ENCODE measurements around the gene BRF1.

Gene BRF1

DNA sequence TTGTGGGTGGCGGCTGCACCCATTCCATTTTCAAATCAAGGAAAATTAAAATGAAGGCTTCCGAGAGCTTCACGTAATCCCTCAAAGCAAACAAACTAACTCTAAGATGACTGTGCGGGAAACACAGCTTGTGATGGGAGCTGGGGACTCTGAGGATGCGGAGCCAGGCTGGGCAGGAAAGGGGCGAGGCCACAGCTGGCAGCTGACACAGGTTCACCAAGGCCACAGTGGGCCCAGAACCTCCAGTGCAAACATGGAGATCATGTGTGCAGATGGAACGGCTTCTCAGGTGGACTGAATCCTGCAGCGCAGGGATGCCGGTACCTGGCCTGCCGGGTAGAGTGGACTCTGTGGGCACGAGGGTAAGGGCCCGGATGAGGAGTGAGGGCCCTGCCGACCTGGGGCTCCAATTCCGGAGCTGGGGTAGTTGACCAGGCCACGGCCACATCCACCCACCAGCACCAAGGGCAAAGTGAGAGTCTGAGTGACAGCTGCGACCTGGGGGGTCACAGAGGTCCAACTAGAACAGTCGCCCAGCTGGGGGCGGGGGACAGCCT, 71.6 kb downstream of the BRF1 start:
- no peak for DNase-seq (ENCODE audit: low read depth in 2 of 2)

DNA sequence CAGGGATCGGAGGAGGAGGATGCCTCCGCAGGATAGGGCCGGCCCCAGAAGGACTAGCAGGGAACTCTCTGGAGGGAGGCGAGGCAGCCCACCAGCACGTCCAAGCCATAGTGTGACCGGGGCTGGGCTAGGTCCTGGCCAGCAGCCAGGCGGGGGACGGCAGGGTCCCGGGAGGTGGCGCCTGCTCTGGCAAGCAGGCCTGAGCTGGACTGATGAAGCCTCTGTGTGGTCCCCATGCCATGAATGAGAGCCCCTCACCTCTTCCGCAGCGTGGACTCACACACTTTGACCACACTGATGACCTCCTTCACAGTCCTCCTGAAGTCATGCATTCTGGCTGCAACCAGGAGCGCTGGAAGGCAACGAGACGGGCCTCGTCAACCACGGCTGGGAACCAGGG, 72.2 kb downstream of the BRF1 start:
- DNase-seq (ENCODE audit: low read depth in 2 of 2), result no peak

DNA sequence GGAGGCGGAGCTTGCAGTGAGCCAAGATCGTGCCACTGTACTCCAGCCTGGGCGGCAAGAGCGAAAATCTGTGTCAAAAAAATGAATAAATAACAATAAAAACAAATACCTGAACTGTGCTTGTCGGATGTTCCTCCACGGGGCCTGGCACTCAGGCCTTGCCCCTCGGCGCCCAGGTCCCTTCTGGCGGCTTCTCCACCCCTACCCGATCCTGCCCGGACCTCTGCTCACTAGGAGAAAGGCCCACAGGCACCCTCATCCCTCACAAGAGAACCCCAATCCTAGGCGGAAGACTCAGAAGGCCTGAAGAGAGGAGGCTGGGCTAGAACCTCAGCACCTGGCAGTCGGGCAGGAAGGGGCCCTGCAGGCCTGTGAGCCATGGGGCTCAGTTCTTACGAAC, 73.5 kb downstream of the BRF1 start:
- DNase-seq (ENCODE audit: low read depth in 2 of 2), result no peak

DNA sequence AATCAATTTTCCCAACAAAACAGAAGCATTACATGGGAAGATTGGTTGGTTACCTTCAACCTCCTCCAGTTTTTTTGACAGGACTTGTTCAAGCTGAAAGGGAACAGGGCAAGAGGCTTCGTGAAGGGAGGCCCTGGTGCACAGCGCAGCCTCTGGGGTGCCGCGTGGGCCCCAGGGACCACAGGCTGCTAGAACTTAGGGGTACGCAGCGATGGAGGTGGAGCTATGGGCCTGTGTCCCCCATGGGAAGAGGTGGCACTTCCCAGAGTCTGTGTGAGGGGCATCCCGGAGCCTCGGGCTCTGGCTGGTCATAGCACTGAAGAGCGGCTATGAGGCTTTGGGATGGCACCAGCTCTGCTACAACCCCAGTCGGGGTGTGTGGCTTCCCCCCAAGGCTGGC, 74.6 kb downstream of the BRF1 start:
- no peak for DNase-seq (ENCODE audit: low read depth in 2 of 2)

DNA sequence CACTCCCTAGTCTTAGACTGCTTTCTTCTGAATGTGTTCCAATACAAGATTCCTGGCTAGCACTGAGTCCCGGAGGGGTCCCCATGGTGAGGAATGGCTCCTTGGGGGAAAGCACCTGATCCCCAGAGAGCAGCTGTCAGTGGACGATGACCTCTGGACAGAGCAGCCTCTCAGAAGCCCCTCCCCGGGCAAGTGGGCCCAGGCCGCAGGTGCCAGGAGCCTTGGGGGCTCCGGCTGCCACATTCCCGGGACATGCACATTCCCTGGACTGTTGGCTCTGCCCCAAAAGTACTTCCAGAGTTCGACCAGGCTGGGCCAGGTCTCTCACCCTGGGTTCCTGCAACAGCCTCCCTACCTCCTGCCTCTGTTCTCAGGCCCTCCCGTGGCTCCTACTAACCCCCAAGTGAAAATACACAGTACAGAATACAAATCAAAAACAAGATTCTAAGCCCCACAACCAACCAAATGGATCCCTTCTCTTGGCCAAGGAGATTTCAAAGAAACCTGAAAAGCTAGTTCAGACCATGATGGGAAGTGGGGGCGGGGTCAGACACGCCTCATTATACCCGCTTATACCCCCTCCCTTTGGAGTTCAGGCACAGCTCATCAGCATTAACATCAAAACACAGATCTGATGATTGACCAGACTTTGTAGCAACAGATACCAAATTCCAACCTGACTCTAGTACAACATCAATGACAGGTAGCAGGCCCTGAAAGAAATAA, 75.8 kb downstream of the BRF1 start:
- no peak for DNase-seq (ENCODE audit: low read depth in 2 of 2)

DNA sequence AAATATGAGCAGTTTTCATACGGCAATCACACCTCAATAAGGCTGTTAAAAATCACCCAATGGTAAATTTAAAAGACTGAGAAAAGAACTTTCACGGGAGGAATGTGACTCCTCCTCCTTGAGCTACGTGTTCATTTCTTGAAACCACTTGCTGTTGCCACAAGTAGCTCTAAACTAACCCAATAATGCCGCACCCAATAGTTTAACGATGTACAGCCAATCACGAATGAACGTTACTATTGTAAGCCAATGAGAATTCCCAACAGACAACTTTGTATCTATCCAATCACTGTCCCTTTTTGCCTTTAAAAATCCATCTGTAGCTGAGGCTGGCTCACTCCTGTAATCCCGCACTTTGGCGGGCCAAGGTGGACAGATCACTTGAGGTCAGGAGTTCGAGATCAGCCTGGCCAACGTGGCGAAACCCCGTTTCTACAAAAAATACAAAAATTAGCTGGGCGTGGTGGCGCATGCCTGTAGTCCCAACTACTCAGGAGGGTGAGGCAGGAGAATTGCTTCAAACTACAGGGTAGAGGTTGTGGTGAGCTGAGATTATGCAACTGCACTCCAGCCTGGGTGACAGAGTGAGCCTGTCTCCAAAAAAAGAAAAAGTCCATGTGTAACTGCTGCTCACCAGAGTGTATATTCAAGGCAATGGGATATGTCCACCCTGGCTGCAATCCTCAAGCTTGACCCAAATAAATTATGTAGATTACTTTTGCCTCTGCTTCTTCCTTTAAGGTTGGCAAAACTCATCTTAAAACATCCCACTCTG, 76.8 kb downstream of the BRF1 start:
- DNase-seq (ENCODE audit: low read depth in 2 of 2), result no peak

DNA sequence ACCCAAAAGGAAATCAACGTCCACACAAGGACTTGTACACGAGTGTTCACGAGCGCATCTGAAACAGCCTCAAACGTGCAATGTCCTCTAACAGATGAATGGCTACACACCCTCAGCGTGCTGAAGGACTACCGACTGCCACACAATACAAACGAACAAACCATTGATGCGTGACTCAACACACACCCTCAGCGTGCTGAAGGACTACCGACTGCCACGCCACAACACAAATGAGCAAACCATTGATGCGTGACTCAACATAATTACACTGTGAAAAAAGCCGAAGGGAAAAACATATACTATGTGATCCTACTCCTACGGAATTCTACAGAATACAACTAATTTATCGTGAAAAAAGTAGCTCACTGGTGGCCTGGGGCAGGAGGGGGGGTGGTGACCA, 77.5 kb downstream of the BRF1 start:
- DNase-seq (ENCODE audit: low read depth in 2 of 2), result no peak

DNA sequence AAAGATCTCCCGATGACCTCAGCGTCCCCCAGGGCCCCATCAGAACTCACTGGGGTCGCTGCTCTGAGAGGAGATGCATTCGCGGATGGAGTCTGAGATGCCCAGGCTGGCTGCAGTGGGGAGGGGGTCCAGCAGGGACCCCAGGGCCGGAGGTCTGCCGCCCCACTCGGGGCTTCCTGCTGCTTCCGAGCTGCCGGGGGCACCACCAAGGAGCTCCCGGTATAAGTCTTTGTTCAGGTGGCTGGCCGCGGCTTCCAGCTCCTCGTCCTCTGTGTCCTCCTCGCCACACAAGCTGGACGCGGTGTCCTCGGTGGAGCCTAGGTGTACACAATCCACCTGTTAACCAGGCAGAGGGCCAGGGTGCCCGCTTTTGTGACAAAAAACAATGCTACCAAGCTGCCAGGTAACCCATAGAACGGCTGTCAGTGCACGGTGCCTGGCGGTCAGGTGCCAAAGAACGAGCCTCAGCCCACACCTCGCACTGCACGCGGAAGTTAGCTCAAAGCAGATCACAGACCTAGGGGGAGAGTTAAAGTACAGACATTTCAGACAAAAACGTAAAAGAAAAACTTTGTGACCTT, 79.1 kb downstream of the BRF1 start:
- DNase-seq (ENCODE audit: low read depth in 2 of 2), result no peak

DNA sequence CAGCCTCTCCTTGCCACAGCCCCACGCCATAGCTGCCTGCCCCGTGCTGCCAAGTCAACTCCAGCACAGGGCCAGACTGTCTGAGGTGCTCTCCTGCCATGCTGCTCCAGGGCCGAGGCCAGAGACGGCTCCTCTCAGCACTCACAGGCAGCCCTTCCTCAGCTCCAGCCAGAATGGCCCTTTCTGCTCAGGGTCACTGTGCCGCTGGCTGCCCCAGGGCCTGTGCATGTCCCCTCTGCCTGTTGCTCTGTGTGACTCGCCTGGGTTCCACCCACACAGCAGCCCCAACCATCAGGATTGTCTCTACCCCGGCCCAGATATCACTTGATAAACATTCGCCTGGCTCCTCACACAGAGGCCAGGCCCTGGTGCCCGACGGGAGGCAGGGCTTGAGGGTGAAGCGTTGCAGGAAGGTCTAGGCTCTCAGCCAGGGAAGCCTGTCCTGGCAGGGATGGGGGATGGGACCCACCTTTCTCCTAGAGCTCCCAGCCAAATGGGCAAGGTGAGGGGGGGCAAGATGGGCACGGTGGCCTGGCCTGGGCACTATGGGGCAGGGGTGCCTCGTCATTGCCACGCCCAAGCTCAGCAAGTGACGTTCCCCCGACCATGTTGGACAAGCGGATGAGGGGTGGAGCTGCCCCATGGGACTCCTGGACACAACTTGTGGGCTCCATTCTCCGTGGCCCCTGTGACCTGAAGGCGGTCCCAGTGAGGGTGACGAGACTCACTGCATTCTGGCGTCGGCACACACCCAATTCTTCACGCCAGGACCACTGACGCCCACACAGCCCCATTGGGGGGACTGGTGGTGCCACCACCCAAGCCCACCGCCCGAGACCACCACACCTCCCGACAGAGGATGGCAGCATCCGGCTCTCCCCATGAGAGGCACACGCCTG, 79.9 kb downstream of the BRF1 start:
- DNase-seq (ENCODE audit: low read depth in 2 of 2), result no peak

DNA sequence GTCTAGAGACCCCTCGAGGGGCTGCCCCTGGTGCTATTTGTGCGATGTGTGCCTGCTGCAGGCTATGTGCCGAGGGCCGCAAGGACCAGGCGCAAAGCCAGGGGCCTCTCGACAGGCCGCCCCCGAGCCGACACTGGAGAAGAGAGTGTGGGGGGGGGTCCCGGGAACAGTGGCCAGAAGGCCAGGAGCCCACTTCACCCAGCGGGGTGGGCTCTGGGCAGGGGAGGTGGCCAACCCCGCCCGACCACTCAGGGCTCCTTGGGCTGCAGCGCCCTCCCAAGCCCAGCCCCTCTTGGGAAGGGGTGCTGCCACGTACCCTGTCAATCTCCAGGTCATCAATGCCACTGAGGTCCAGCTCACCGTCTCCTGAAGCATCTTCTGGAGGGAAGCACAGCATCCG, 81.0 kb downstream of the BRF1 start:
- no peak for DNase-seq (ENCODE audit: low read depth in 2 of 2)

DNA sequence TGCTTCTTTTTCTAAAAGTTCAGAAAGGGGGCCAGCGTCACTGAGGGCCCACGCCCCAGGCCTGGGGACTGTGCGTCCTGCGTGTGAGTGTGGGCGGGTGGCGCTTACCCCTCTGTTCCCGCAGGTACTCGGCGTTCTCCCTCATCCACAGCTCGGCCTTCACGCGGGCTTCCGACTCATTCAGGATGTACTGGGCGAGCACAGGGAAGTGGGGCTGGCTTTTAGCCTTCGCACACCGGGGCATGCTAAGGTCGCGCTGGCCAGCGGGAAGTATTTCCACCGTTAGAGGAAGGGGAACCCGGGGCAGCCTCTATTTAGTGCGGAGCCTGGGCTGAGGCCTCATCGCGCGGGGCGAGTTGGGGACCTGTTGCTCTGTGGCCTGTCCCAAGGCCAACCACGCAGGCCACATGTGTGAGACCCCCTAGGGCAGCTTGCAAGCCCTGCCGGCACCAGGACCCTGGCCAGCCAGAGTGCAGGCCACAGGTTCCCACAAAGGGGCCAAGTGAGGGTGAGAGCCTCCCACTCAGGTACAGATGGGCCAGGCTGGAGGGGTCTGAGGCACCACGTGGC, 81.7 kb downstream of the BRF1 start:
- no peak for DNase-seq (ENCODE audit: low read depth in 2 of 2)

DNA sequence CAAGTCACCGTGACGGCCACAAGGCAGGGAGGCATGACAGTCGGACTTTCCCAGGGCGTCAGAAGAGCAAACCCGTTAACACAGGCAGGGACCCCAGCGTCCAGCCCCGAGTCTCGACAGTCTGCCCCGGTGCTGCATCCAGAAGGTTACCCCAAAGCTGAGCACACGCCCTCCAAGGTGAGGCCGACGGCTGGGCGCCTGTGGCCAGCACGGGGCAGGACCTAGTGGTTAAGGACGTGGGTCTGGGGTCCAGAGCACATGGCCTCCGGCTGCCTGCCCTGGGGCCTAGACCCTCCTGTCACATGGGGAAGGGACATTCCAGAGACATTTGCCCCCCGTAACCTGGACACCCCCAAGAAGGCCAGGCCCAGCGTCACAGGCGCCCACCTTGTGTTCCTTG, 82.2 kb downstream of the BRF1 start:
- DNase-seq (ENCODE audit: low read depth in 2 of 2), result no peak

DNA sequence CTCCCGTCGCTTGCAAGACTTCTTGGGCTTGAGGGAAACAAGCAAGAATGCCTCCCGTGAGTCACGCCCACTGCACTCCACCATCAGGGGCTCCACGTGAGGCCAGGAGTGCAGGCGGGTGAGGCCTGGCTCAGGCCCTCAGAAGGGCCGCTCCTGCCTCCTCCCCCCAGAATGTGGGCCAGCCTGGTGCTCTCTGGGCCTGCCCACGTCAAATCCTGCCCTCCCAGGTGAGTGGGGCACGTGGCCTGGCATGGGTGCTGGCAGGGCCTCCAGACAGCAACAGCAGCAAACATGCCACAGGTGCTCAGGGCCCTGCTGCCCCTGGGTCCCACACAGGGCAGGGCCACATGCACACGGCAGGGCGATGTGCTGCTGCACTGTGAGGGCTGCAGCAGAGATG, 83.0 kb downstream of the BRF1 start:
- no peak for DNase-seq (ENCODE audit: low read depth in 2 of 2)

DNA sequence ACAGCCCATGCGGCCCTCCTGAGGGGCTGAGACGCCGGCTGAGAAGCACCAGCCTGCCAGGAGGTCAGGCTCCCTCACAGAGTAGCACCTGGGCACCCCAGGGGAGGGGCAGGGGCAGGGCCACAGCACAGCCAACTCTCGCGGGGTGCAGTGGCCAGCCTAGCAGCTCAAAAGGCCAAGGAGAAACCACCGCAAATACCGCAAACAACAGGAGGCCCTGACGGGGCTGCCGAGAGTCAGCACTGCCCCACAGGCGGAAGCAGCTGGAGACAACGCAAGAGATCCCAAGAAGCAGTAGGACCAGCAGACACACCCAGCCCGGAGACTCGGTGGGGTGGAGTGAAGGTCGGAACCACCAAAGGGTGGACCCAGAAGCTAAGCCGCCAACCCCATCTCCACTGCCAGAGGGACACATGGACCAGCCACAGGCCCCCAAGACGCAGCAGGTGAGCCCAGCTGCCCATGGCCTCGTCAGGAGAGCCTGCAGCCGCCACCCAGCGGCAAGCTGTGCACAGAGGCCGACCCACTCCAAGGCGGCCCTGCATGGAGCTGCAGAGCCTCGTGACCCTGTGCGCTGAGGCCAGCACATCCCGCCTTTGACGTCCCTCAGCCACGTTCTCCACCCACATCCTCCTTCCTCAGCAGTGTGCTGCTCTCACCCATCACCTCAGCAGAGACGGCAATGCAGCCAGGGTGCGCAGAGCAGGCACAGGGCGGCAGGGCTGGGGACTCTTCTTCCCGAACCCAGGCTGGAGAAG, 84.1 kb downstream of the BRF1 start:
- no peak for DNase-seq (ENCODE audit: low read depth in 2 of 2)

DNA sequence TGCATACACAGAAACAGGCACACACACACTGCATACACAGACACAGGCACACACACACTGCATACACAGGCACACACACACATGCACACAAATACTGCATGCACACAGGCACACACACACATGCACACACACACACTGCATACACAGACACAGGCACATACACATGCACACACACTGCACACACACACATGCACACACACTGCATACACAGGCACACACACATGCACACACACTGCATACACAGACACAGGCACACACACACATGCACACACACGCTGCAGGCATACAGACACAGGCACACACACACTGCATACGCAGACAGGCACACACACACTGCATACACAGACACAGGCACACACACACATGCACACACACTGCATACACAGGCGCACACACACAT, 85.2 kb downstream of the BRF1 start:
- no peak for DNase-seq (ENCODE audit: low read depth in 2 of 2)

DNA sequence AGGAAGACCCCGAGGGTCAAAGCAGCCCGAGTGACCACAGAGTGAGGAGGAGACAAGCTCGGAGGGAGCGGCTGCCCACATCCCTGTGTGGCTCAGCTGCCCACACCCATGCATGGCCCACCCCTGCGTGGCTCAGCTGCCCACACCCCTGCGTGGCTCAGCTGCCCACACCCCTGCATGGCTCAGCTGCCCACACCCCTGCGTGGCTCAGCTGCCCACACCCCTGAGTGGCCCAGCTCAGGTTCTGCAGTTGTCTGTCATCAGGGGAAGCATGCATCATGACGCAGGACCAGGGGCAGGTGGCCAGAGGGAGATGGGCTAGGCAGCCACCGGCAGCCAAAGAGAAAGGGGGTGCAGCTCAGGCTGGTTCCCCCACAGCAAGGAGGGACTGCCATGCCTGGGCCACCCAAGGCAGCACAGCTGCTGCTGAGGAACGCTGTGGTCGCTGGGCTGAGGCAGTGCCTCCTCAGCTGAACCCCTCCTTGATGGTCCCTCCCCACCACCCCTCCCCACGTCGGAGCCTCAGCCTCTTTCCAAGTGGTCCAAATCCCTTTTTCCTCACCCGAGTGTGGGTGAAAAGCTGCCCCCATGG, 86.4 kb downstream of the BRF1 start:
- DNase-seq (ENCODE audit: low read depth in 2 of 2), result no peak

DNA sequence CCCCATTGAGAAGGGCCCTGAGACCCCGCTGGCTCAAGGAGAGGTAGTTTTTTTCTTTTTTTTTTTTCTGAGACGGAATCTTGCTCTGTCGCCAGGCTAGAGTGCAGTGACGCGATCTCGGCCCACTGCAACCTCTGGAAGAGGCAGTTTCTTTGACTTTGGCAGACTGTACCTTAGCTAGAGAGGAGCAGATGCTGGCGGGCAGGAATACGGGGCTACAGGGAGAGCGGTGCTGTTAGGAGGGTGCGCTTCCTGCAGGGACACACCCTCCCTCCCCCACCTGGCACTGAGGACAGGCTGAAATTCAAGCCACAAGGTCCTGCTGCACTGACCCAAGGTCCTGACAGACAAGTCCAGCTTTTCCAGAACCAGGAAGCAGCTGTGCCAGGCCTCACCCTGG, 87.4 kb downstream of the BRF1 start:
- no peak for DNase-seq (ENCODE audit: low read depth in 2 of 2)

DNA sequence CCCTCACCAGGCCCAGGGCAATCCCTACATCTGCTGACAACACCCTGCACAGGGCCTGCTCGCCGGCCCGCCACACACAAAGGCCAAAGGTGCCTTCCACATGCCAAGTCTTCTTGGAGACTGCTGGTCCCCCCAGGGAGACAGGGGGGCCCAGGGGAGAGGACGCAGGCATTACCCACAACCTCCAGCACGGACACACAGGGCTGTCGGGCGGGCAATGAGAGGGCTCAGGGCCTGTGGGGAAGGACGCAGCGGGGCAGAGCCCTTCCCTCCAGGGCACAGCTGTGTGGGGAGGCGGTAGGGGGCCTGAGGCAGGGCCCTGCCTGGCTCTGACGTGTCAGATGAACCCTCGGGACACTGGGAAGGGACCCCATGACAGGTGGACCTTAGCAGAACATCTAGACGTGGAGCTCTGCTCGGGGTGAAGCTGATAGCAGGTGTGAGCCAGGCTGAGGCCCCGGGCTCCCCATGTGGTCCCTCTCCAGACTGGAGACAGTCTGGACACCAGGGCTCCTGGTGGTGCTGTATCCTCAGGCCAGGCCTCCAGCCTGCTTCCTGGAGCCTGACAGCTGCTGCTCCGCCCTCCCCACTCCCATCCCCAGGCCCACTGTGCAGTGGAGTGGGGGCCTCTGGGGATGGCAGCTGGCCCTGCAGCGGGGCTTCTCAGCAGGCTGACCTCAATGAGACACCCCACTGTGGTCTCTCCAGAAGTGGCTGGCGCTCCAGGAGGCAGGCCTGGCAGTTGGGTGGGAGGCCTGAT, 88.1 kb downstream of the BRF1 start:
- DNase-seq (ENCODE audit: low read depth in 2 of 2), result no peak

DNA sequence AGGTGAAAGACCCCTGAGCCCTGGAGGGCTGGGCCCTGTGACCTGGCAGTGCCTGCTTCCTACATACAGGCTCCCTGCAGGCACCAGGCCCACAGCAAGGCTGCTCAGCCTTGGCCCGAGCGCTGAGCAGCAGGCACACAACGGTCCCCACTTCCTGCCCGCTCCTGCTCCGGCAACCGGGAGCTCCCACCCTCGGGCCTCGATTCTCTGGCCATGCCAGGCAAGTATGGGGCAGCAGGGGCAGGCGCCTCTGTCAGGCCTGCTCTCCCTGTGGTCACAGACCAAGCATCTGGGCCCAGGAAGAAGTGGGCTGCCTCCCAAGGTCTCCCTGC, 89.1 kb downstream of the BRF1 start:
- DNase-seq (ENCODE audit: low read depth in 2 of 2), result no peak
